ENCODE measurements around the gene TECTB. TPM values are rescaled to one million over a fixed set of nuclear protein-coding genes. Genes with fewer than 3 reads are reported as not detected.

TECTB gene
- total RNA-seq, 1 donor from 2014 or later: not detected

DNA sequence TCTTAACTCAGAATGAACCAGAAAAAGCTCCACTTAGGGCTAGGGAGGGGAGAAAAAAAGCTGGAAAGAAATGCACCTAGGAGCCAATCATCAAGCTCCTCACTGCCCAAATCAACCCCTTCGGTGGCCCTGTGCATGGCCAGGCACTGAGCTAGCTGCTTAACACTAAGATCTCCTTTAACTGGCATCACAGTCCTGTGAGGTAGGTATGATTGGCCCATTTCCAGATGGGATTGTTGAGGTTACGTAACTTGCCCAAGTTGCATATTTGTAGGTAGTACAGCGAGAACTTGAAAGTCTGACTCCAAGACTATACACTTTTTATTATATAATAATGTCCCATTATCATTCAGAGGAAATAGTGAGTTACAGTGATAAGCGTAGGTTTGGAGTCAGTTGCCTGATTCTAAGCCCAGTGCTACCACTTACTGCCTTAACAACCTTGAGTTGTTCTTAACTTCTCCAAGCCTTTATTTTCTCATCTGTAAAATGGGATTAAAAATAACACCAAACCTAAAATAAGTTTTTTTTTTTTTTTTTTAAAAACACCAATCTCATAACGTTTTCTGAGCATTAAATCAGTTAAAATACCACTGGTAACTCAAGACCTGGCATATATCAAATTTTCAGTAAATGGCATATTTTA lies 53.5 kb downstream of the TECTB start:
- ATAC-seq (ENCODE audit: poor library complexity) (no peak), DNase-seq (no peak)
- intact Hi-C loops (cut with DNase I): no loop called here

DNA sequence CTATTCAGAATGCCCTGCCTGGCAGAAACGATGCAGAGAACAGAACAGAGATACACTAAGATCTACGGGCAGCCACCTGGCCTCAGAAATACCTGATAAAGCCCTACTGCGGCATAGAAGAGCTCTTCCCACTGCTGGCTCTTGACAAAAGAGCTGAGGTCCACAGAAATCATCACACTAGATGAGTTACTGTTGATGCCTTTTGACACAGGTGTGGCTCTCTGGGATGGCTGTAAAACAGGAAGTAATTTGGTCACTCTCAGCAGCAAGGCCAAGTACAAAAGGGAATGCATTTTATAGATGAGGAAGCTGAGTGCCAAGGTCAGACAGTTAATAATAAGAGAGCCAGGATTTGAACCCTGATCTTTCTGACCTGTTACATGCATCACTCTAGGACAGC lies 55.8 kb downstream of the TECTB start:
- ATAC-seq (ENCODE audit: poor library complexity) (no peak), DNase-seq (no peak)
- intact Hi-C loops (cut with DNase I): no loop called here

DNA sequence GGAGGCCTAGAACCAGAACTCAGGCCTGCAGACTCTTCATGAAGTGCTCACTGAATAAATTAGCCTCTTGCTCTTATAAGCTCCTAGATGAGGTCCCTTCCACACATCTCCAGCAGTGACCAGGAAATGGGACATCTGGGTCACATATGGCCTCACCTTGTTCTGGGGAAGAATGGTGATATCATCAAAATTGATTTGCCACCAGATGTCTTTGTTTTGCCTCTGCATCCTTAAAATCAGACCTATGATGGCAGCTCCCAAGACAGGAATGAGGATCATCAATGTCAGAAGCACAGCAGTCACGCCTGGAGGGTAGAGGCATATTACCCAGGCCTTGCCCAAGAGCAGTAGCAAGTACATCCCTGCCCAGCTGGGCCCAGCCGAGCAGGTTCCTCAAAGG lies 57.4 kb downstream of the TECTB start:
- no peak for DNase-seq
- ATAC-seq (ENCODE audit: poor library complexity): no peak
- intact Hi-C loops (cut with DNase I): no loop called here

DNA sequence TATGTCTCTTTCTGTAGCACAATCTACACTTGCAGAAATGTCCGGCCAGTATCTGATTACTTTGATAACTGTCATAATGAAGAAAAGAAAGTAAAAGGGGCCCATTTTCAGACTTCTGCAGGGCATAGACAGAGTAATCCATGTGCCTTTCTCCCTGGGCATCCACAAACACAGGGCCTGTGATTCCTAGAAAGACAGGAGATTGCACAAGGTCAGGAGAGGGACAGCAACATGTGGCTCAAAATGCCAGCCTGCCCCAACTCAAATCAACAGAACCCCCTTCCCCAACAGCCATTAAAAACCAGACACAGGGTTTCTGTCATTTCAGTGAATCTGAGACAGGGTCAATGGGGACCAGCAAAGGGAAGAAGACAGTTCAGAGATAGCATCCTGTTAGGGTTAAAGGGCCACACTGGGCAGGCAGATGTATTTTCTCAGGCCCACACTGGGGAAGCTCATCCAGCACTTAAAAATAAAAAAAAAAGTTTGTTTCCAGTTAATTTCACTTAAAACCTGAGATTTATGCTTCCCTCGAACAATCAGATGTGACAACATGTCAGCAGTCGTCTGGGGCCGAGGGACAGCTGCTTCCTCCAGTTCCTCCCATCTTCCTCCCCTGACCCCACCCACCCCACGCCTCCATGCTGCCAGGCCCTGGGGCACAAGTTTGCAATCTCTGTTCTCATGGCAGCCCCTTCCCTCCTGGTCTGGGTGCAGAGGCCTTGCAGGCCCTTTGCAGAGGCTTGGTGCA lies 60.0 kb downstream of the TECTB start:
- ATAC-seq (ENCODE audit: poor library complexity) (no peak), DNase-seq (no peak)
- intact Hi-C loops (cut with DNase I): no loop called here

DNA sequence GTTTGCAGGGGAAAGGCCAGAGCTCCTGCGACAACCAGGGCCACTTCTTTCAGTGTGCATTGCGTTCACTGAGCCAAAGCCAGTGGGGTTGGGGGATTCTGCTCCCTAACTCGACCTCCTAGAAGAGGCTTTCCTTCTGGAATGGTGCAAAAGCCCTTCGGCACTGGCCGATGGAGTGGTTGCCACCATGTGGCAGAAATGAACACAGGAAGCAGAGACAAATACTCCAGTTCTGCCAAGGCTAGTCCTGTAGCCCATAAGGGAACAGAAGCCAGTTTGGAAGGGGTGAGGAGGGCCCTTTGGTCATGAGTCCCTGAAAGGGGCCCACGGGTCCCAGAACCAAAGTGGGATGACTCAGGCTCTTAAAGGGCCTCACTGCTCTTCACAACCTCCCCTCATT lies 61.1 kb downstream of the TECTB start:
- intact Hi-C loops (cut with DNase I): no loop called here
- DNase-seq (no peak), ATAC-seq (ENCODE audit: poor library complexity) (peak; percentile 61)

DNA sequence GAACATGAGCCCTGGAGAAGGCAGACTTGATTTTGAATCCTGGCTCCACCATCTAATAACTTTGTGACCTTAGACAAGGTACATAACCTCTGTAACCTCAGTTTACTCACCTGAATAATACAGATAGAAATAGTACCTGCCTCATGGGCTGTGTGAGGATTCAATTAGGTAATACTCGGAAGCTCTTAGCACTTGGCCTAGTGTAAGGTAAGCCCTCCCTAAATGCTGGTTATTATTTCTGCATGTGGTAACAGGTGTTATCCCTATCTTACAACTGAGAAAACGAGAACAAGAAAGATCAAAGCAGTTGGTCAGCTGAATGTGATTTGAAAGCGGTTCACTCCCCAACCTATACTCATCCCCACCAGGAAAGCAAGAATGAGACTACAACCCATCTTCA lies 62.0 kb downstream of the TECTB start:
- intact Hi-C loops (cut with DNase I): no loop called here
- ATAC-seq (ENCODE audit: poor library complexity): no peak
- DNase-seq: no peak

DNA sequence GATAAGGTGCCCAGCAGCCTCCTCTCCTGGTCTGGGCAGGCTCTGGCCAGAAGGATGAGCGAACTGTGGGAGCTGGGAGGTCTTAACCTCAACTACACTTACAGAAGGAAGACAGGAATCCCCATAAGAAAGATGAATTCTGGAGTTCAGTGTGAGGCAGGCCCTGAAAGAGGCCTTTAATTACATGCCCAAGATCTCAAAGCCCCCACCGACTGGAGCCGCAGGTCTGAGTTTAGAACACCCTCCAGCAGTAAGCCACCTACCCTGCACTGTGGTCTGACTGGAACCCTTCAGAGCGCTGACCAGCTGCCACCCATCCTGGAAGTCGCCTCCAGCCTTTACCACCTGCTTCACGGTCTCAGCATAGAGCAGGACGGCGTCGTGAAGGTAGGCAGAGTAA lies 62.5 kb downstream of the TECTB start:
- ATAC-seq (ENCODE audit: poor library complexity) (no peak), DNase-seq (no peak)
- intact Hi-C loops (cut with DNase I): no loop called here

DNA sequence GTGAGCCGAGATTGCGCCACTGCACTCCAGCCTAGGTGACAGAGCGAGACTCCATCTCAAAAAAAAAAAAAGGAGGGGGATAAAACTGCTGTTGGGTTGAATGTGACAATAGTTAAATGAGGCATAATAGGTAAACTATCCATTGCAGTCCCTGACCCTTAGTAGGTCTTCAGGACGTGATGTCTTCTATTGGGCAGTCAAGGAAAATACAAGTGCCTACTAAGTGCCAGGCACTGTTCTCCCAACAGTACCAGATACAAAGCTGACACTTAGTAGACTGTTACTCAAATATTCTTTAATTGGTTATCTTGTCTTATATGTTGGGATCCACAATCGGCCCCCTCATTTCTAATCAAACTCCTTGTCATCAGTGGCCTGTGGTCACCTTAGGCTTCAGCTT lies 63.6 kb downstream of the TECTB start:
- intact Hi-C loops (cut with DNase I): no loop called here
- ATAC-seq (ENCODE audit: poor library complexity) (no peak), DNase-seq (no peak)

DNA sequence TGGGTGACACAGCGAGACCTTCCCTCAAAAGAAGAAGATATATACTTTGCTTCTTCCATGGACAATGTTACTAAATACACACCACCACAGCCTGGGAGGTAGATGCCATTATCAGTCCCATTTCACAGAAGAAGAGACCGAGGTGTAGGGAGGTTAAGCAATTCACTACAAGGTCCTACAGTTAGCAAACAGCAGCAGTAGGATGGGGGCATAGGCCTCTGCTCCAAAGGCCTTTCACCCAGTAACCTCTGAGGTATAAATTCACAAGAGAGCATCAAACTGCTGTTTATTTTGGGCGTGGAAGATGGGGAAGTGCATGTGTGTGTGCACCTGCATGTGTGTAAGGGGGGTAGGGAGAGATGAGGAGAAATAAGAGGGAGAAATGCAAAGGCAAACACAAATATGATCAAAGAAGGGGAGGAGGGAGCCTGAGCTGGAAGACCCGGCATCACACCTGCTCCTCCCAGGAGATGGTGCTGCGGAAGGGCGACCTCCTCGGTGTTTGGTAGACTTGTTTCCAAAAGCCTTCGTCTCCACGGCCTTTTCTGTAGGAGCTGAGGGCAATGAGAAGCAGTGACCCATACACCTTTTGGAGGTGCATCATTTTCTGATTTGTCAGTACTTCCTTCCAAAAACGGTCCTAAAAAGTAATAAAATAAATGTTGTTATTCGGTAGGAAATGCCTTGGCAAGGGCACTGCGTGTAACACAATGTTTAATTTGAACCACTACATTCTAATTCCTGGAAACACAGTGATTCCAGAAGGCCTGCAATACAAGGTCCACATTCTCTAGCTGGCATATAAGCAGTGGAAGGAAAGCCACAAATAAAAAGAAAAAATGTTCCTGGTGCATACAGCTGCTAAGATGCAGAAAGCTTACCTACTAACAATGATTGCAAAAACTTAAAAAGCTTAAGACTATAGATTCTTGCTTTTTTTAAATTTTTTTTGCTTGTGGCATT lies 64.8 kb downstream of the TECTB start:
- intact Hi-C loops (cut with DNase I): no loop called here
- ATAC-seq (ENCODE audit: poor library complexity): no peak
- DNase-seq: no peak

DNA sequence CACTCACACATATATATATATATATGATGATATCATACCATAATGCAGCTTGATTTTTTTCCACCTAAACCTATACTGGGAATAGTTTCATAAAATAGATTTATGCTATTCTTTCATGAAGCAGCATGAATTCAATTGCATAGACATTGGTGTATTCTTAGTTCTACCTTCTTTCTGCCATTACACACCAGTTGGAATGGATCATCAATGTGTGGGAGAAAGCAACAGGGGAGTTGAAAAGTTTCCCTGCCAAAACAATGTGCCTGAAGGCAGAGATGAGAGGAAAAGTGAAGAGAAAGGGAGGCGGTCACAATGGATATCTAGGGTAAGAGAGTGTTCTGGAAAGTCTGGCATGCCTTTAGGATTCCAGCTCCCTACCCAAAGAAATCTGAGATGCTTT lies 65.6 kb downstream of the TECTB start:
- no peak for DNase-seq
- ATAC-seq (ENCODE audit: poor library complexity): no peak
- intact Hi-C loops (cut with DNase I): no loop called here

DNA sequence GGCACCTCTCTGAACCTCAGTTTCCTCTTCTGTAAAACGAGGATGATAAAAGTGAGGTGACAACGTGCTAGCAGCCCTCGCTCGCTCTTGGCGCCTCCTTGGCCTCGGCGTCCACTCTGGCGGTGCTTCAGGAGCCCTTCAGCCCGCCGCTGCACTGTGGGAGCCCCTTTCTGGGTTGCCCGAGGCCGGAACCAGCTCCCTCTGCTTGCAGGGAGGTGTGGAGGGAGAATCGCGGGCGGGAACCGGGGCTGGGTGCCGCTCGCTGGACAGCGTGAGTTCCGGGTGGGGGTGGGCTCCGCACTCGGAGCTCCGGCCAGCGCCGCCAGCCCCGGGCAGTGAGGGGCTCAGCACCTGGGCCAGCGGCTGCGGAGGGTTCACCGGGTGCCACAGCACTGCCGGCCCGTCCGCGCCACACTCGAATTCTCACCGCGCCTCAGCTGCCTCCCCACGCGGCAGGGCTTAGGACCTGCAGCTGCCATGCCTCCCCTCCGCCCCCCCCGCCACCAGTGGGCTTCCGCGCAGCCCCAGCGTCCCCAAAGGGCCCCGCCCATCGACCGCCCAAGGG lies 66.4 kb downstream of the TECTB start:
- no peak for ATAC-seq (ENCODE audit: poor library complexity)
- intact Hi-C loops (cut with DNase I): no loop called here
- no peak for DNase-seq

DNA sequence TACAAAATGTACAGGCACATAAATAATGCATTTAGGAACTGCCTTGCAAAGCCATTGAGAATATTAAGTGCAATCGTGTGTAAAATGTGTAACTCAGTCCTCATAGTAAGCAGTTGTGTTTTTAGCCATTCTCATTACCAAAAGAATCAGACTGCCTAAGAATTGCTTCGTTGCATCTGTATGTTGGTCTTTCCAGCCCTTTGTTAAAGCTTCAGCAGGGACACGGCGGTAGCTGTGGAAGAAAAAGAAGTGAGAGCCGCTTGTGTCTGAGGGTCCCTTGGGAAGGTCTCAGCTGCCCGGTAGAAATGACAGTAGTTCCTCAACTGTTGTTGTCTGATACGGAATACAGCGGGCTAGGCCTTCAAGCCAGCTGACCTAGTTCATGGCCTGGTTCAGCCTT lies 67.9 kb downstream of the TECTB start:
- no peak for ATAC-seq (ENCODE audit: poor library complexity)
- DNase-seq: no peak
- intact Hi-C loops (cut with DNase I): no loop called here

DNA sequence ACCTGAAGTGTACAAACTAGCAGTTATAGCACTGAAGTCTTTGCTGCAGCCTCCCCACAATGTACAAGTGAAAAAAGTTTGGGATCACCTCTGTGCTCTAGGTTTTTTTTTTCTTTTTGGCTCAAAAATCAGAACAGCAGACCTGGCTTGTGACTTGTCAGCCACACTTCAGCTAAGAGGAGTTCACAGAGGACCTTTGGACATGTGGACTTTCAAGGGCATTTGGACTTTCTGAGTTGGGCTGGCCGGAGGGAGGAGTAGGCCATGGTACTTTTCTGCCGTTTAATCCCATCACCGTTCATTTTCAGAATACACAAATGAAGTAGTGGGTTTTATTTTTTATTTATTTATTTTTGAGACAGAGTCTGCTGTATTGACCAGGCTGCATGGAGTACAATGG lies 68.8 kb downstream of the TECTB start:
- intact Hi-C loops (cut with DNase I): no loop called here
- ATAC-seq (ENCODE audit: poor library complexity) (peak; percentile 92), DNase-seq (no peak)

DNA sequence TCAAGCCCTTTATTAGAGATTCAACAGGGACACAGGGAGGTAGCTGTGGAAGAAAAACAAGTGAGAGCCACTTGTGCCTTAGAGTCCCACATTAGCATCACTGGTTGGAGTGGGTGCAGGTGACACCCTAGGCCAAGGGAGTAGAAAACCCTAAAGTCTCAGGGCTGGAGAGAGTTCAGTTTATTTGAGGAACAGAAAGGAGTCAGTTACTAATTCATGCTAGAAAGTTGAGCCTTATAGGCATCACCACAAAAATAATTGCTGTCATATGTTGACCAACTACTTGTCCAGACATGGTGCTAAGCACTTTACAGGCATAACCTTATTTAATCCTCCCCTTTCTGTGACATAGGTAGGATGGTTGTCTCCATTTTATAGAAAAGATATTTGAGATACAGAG lies 69.8 kb downstream of the TECTB start:
- ATAC-seq (ENCODE audit: poor library complexity) (no peak), DNase-seq (no peak)
- intact Hi-C loops (cut with DNase I): no loop called here

Small RNA genes within 50 kb of the gene (microRNA-seq; reads per million reads assigned to microRNA genes)
- gene MIR6715A: not detected
- gene MIR6715B: not detected

Other genes with a start within 250 kb of the TECTB start
- gene GPAM, start 99.6 kb upstream of the TECTB start, total RNA-seq: 29.7 TPM
- gene ACSL5, start 90.7 kb downstream of the TECTB start, total RNA-seq: 6.0 TPM
- 16.5 TPM for gene ZDHHC6, start 163.5 kb downstream of the TECTB start, total RNA-seq
- gene VTI1A, start 163.8 kb downstream of the TECTB start, total RNA-seq: 18.7 TPM

All from Right ventricle myocardium superior (tissue), 1 donor.